ENCODE data around the gene ARHGEF28.

ARHGEF28 gene

DNA sequence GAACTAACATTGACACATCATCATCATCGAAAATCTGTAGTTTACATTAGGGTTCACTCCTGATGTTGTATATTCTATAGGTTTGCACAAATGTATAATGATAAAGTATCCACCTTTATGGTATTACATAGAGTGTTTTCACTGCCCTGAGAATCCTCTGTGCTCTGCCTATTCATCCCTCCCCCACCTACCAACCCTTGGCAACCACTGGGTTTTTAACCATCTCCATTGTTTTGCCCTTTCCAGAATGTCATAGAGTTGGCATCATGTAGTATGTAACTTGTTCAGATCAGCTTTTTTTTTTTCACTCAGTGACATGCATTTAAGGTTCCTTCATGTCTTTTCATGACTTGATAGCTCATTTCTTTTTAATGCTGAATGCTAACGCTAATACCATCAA is 106.0 kb downstream of the ARHGEF28 start:
- no peaks in the 10 kb centered on the region for H3K9me2 ChIP-seq (replicated peaks; ENCODE audit: control insufficient read depth, low read length)
- H3K4me1 ChIP-seq (ENCODE audit: control insufficient read depth, low read length), result no peaks in the 10 kb centered on the region
- no peaks in the 10 kb centered on the region for H3F3A ChIP-seq (ENCODE audit: control insufficient read depth, insufficient read depth)
- TF ChIP-seq, protein P1, sequence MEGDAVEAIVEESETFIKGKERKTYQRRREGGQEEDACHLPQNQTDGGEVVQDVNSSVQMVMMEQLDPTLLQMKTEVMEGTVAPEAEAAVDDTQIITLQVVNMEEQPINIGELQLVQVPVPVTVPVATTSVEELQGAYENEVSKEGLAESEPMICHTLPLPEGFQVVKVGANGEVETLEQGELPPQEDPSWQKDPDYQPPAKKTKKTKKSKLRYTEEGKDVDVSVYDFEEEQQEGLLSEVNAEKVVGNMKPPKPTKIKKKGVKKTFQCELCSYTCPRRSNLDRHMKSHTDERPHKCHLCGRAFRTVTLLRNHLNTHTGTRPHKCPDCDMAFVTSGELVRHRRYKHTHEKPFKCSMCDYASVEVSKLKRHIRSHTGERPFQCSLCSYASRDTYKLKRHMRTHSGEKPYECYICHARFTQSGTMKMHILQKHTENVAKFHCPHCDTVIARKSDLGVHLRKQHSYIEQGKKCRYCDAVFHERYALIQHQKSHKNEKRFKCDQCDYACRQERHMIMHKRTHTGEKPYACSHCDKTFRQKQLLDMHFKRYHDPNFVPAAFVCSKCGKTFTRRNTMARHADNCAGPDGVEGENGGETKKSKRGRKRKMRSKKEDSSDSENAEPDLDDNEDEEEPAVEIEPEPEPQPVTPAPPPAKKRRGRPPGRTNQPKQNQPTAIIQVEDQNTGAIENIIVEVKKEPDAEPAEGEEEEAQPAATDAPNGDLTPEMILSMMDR (IDR thresholded peaks at IDR 0.05; ENCODE audit: low read depth, low read length, poor library complexity, severe bottlenecking), result no peak
- no peak for TF ChIP-seq EZH2phosphoT487 (IDR thresholded peaks at IDR 0.05; ENCODE audit: borderline replicate concordance, low read length)
- no peaks in the 10 kb centered on the region for H4K20me1 ChIP-seq (ENCODE audit: control insufficient read depth, insufficient read depth, low read depth, low read length)
- H3K4me3 ChIP-seq (ENCODE audit: low read length), result no peak overlapping the region
- no peaks in the 10 kb centered on the region for H3K36me3 ChIP-seq (ENCODE audit: control insufficient read depth, low read length)
- 0 out of 2 replicates have a peak, but pooled peaks cover 2% of the 10 kb centered on the region for H3K27me3 ChIP-seq (ENCODE audit: control insufficient read depth, low read length)
- no peaks in the 10 kb centered on the region for H3K9me3 ChIP-seq (ENCODE audit: control insufficient read depth, insufficient read depth, low read length)
- no peaks in the 10 kb centered on the region for H3K79me2 ChIP-seq (ENCODE audit: control insufficient read depth, low read length)
- no peak overlapping the region for H3K27ac ChIP-seq (ENCODE audit: low read depth, low read length)
- no peak overlapping the region for H3K4me2 ChIP-seq (ENCODE audit: low read length)

DNA sequence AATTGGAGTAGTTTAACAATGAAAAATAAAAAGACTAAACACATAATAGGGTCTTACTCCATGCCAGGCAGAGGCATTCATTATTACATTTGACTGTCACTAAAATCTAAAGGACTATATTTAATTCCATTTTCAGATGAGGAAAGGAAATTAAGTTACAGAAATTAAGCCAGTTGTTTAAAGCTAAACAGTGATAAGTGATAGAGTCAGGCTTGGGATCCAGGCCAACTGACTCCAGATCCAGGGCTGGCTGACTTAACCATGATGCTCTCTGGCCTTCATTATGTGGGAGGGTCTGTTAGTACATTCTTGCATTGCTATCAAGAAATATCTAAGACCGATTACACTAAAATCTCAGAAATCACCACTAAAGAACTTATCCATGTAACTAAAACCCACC is 107.2 kb downstream of the ARHGEF28 start:
- H3K9me2 ChIP-seq (replicated peaks; ENCODE audit: control insufficient read depth, low read length), result no peaks in the 10 kb centered on the region
- H3K27ac ChIP-seq (ENCODE audit: low read depth, low read length), result no peak overlapping the region
- H3K9me3 ChIP-seq (ENCODE audit: control insufficient read depth, insufficient read depth, low read length), result no peaks in the 10 kb centered on the region
- H3K4me3 ChIP-seq (ENCODE audit: low read length), result no peak overlapping the region
- H3F3A ChIP-seq (ENCODE audit: control insufficient read depth, insufficient read depth), result no peaks in the 10 kb centered on the region
- TF ChIP-seq, protein P1 (IDR thresholded peaks at IDR 0.05; ENCODE audit: low read depth, low read length, poor library complexity, severe bottlenecking), result no peak
- no peak for TF ChIP-seq EZH2phosphoT487 (IDR thresholded peaks at IDR 0.05; ENCODE audit: borderline replicate concordance, low read length)
- 0 out of 2 replicates have a peak, but pooled peaks cover 2% of the 10 kb centered on the region for H3K27me3 ChIP-seq (ENCODE audit: control insufficient read depth, low read length)
- H4K20me1 ChIP-seq (ENCODE audit: control insufficient read depth, insufficient read depth, low read depth, low read length), result no peaks in the 10 kb centered on the region
- H3K4me1 ChIP-seq (ENCODE audit: control insufficient read depth, low read length), result no peaks in the 10 kb centered on the region
- no peaks in the 10 kb centered on the region for H3K79me2 ChIP-seq (ENCODE audit: control insufficient read depth, low read length)
- H3K4me2 ChIP-seq (ENCODE audit: low read length), result no peak overlapping the region
- no peaks in the 10 kb centered on the region for H3K36me3 ChIP-seq (ENCODE audit: control insufficient read depth, low read length)

DNA sequence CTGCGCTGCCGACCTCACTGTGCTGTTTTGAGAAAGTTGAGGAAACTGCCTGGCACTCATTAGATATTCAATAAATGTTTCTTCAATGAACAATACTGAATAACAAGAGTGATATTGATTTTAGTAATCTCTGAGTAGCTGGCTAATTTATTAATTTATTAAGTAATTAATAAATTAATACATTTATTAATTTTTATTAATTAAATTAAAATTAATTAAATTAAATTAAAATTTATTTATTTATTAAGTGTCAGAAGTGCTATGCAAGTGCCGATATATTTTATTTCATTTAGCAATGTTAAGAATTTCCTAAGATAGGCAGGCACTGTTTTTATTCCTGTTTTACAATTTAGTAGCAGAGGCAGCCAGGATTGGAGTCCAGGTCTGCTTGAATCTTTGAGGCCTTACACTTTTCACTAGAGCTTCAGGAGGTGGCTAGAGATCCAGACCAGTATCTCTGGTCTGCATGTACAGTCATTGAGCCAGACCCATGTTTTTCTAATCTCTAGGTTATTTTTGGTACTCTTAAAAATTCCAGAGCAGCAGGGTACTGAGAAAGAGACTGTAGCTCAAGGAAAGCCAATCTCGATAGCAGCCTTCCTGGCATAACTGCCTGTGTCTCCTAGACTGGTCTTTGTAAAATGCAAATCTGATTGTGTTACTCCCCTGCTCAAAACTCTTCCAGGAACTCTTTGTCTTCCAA is 109.2 kb downstream of the ARHGEF28 start:
- Histone ChIP-seq H3K36me3 (ENCODE audit: control insufficient read depth, low read length) (no peaks in the 10 kb centered on the region), H3K27ac (ENCODE audit: low read depth, low read length) (no peak overlapping the region), H3K4me2 (ENCODE audit: low read length) (no peak overlapping the region), H3K27me3 (ENCODE audit: control insufficient read depth, low read length) (no peaks in the 10 kb centered on the region), H3K9me3 (ENCODE audit: control insufficient read depth, insufficient read depth, low read length) (no peaks in the 10 kb centered on the region), H3F3A (ENCODE audit: control insufficient read depth, insufficient read depth) (no peaks in the 10 kb centered on the region), H4K20me1 (ENCODE audit: control insufficient read depth, insufficient read depth, low read depth, low read length) (no peaks in the 10 kb centered on the region), H3K79me2 (ENCODE audit: control insufficient read depth, low read length) (no peaks in the 10 kb centered on the region), H3K4me3 (ENCODE audit: low read length) (no peak overlapping the region), H3K9me2 (replicated peaks; ENCODE audit: control insufficient read depth, low read length) (no peaks in the 10 kb centered on the region), H3K4me1 (ENCODE audit: control insufficient read depth, low read length) (no peaks in the 10 kb centered on the region)
- no peak for TF ChIP-seq EZH2phosphoT487 (IDR thresholded peaks at IDR 0.05; ENCODE audit: borderline replicate concordance, low read length)
- TF ChIP-seq, protein P1 (IDR thresholded peaks at IDR 0.05; ENCODE audit: low read depth, low read length, poor library complexity, severe bottlenecking), result no peak

Measured in DOHH2 (cell line).